ENCODE measurements around the gene AGTRAP.

Gene AGTRAP

DNA sequence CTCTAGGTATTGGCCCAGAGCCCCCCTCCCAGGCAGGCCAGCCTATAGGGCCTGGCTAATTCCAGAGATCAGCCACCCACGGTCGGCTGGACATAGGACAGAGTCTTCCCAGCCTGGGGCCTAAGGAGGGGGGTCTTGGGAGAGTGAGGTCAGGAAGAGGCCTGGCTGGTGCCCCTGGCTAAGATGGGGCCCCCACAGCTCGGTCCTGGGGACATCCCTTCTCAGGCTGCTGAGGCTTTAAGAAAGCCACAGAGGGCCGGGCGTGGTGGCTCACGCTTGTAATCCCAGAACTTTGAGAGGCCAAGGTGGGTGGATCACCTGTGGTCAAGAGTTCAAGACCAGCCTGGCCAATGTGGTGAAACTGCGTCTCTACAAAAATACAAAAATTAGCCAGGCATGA, 28.6 kb downstream of the AGTRAP start:
- DNase-seq: no peak

DNA sequence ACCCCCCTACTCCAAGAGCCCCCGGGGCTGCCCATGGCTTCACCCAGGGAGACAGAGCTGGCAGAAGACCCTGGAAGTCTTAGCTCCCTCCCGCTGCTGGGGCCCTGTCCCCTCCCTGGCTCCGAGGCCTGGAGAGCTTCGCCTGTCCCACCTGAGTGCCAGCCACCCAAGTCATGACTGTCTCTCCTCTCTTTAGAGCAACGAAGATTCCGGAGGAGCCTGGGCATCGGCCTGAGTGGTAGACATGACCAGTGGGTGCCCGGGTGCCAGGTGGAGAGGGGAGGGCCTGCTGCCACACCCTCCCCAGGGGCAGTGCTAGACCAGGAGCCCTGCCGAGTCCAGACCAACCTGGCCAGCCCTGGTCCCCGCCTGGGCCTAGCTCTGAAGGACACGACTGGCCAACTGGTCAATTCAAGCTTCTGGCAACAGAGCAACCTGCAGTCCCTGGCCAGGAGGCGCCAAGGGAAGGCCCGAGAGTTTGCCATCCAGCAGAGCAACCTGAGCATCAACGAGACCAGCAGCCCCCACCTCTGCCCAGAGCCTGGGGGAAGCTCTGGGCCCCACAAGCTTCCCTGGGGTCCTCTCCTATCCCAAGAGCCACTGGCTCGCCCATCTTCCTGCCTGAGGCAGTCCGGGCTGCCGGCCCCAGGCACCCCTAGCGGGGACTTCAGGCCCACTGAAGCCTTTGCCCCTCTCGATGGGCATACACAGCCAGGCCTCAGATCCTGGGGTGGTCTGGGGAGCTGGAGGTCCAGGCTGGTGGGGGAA, 29.9 kb downstream of the AGTRAP start:
- no peak for DNase-seq

DNA sequence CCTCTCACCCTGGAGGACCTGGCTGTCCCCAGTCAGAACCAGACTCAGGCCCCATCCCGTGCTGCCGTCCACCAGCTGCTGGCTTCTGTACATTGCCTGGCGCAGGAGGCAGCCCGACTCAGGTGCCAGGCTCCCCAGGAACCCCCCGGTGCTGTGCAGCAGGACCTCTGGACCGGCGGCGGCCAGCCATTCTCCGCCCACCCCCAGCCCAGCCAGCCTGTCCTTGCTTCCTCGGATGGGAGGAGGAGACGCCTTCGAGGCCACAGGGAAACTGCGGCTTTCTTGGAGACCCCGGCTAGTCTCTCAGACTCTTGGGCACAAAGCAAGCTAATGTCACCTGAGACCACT, 30.5 kb downstream of the AGTRAP start:
- no peak for DNase-seq

DNA sequence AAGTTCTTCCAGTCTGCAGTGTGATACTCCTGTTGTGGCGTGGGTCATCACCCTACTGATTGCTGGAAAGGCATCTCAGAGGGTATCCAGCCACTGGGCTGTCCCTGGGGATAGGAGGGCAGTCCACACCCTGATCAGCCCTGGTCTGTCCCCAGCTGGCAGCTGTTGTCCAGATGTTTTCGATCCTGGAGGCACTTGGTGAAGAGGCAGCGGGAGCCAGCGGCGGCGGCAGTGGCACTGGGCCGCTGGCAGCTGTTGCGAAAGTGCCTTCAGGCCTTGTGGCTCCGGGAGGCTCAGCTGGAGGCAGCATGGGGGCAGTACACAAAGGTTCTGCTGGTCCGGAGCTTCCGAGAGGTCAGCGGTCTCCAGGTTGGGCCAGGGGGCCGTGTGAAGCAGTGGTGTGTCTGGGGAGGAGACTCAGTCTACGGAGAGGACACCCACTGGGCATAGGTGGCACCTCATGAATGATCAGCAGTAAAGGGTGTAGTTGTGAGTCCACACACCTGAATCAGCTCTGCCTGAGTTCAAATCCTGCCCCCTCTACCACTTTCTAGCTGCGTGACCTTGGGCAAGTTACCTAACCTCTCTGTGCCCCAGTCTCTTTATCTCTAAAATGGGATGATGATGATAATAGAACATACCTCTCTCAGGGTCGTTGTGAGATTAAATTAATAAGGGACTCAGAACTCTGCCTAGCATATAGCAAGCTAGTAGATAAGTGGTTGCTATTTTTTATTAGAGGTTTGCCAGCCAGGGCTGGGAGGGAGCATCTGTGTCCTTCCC, 32.2 kb downstream of the AGTRAP start:
- DNase-seq: no peak

DNA sequence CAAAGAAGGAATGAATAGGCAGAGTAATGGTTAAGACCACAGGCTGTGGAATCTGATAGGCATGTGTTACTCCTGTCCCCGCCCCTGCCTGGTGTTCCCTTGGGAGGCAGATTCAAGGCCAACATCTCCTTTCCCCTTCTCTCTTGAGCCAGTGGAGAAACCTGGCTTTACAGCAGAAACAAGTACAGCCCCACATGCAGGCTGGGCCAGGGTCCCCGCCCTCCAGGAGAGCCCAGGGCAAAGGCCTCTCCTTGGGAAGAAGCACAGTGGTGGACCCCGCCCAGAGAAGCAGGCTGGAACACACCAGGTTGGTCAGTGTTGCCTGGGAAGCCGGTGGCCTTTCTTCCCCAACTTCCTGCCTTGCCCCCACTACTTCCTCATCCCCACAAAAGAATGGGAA, 32.9 kb downstream of the AGTRAP start:
- DNase-seq: no peak

DNA sequence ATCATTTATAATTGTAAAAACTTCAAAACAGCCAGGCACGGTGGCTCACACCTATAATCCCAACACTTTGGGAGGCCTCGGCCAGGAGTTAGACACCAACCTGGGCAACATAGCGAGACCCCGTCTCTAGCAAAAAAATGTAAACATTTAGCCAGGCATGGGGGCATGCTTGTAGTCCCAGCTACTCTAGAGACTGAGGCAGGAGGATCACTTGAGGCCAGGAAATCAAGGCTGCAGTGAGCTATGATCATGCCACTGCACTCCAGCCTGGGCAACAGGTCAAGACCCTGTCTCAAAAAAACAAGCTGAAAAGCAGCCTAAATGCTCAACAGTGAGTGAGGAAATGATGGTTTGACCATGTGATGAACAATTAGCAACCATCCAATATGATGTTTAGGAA, 33.3 kb downstream of the AGTRAP start:
- DNase-seq: no peak

DNA sequence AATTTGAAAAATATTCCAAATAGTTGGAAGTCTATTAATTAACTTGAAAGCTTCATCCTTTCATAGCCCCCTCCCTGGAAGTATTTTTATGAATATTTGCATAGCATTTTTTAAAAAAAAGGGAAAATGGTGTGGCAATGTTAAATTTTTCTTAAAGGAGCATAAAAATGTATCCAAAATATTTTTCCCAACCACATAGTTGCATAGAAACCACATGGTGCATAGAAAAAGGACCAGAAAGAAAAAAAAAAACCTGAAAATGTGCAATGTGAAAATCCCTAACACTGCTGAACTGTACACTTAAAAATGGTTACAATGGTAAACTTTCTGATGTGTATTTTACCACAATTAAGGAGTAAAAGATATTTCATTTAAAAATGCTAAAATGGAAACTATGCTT, 34.1 kb downstream of the AGTRAP start:
- DNase-seq: no peak

DNA sequence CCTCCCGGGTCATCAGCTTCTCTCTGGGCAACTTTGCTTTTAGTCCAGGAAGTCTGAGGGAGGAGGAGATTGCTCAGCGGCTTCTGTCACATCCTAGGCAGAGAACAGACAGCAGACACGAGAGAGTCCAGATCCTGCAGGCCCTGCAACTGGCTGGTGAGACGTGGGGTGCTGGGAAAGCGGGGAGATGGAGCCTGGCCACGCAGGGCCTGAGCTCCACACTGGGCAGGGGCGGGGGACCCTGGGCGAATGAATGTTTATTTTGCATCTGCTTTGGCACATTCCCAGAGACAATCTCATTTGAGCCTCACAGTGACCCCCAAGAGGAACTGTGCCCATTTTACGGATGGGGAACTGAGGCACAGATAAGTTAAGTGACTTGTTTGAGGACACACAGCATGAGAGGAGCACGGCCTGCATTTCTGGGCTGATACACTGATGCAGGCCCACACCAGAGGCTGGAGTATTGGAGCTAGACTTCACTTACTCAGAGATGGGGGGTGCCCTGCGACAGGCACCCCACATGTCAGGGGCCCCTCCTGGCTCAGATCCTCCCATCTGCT, 35.6 kb downstream of the AGTRAP start:
- DNase-seq: no peak

DNA sequence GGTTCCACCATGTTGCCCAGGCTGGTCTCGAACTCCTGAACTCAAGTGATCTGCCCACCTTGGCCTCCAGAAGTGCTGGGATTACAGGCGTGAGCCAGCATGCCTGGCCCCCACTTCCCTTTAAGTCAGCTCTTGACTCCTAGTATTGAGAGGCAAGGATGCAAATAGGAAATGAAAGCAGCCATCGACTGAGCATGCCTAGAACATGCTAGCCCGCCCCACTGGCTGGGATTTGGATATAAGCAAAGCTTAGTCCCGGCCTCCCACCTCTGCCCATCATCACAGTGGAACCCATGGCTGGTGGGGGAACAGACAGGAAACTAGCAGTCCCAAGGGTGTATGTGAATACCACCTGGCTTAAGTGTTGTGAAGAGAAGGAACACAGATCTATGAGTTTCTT, 36.5 kb downstream of the AGTRAP start:
- no peak for DNase-seq

DNA sequence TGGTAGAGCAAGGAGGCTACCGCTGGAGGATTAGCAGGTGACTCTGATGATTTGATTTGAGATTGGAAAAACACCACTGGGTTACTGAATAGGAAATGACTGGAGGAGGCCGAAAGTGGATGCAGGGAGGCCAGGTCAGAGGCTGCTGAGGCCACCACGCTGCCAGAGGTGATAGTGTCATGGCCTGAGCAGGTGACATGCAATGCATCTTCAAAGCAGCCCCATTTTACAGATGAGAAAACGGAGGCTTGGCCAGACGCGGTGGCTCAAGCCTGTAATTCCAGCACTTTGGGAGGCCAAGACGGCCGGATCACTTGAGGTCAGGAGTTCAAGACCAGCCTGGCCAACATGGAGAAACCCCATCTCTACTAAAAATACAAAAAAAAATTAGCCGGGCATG, 38.8 kb downstream of the AGTRAP start:
- no peak for DNase-seq

DNA sequence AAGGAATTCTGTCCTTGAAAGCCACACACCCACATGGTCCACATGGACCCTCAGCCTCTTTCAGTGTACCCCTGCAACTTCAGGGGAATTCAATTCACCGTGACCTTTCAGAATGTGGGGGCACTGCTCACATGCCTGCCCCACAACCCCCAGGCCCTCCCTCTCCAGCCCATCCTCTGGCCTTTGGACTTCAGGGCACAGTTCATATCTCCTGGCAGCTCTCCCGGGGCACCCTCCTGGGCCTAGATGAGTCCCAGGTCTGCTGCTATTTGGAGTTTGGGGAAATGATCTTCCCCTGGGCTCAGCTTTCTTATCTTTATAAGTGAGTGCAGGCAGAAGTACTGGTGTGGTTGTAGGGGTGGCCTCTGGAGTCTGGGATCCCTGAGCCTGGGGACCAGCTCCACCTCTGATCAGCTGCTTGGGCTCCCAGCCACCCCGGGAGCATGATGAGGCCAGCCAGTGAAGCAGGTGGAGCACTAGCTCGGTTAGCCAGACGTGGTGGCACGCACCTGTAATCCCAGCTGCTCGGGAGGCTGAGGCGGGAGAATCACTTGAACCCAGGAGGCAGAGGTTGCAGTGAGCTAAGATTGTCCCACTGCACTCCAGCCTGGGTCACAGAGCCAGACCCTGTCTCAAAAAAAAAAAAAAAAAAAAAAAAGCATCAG, 41.9 kb downstream of the AGTRAP start:
- peak; percentile 11 for DNase-seq

DNA sequence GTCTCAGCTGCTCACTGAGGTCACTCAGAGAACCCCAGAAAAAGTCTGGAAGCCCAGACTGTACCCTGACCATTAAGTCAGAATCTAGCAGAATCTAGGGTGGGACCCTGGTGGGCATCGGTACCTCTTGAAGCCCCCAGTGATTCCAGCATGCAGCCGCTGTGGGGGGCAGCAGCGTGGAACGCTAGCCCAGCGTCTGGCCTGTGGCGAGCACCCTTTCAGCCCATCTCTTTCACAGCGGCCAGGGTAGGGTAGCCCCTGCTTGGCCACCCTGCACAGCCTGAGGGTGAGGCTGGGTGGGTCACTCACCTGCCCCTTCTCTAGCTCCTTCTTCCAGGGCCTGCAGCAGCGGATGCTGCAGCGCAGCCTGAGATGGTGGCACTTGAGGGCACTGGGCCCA, 42.4 kb downstream of the AGTRAP start:
- no peak for DNase-seq

DNA sequence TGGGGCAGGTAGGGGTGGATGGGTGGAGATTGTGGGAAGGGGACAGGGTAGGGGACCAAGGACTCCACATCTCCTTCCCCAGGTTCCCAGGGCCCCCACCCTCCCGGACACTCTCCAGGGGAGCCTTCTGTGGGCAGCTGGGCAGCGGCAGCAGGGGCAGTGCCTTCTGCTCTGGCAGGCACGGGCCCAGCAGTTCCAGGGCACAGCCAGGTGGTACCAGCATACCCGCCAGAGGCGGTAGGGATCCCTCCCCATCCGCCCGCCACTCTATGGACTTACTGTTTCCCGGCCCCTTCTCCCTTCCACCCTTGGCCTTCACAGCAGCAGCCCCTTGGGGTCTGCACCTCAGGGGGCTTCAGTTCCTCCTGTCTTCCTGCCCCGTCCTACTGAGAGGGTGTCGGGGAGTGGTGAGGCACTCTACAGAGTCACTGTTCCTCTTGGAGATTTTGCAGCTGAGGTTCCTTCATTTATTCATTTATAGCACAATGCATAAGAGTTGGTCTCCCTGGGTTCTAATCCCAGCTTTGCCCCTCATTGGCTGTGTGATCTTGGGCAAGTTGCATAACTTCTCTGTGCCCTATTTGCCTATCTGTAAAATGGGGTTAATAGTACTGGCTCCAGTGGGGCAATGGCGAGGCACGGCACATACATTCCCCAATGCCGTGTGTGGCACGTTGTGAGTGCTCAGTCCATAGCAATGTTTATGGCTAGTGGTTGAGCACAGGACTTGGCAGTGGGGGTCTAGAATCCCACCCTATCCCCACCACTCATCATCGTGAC, 43.1 kb downstream of the AGTRAP start:
- no peak for DNase-seq

DNA sequence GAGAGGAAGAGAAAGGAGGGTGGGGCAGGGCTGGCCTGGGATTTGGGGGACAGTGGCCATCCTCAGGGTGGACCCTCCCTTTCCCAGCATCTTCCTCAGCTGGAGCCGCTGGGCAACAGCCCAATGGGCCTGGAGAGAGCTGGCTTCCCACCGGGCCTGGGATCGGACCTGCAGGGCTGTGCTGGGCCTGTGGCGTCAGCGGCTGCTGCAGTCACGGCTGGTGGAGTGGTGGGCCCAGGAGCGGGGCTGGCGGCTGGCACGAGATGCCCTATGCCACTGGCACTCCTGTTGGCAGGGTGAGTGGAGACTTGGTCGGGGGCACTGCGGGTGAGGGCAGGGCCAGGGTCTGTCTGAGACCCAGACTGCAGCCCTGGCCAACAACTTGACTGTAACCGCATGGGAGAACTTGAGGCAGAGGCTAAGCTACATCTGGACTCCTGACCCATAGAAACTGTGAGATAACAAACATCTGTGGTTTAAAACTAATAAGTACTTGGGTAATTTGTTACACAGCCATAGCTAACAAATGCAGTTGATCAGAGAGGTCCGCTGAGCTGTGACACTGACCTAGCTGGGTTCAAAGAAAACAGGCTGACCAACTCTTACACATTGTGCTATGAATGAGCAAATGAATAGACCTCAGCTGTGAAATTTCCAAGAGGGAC, 43.9 kb downstream of the AGTRAP start:
- no peak for DNase-seq

DNA sequence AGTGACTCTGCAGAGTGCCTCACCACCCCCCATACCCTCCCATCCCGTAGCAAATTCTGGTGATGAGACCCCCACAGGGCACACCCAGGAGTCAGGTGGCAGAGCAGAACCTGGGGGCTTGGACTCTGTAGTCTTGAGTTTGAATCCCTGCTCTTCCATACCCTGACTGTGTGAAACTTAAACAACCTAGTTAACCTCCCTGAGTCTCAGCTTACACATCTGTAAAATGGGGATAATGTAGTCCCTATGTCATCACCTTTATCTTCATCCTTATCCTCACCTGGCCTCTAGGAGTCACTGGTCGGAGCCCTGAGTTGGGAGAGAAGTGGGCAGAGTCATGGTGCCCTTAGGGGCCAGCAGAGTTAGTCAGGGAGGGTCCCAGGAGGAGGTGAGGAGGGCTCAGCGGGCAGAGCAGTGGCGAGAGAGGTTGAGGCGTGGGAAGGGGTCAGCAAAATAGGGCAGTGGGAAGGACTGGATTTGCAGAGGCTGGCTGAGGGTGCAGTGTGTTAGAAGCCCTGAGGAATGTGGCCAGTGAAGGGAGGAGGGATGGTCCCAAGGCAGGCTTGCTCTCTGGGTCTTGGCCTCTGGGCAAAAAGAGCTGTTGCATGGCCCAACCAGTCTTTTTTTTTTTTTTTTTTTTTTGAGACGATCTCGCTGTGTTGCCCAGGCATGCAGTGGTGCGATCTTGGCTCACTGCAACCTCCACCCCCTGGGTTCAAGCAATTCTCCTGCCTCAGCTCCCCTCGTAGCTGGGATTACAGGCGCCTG, 44.6 kb downstream of the AGTRAP start:
- DNase-seq: no peak

DNA sequence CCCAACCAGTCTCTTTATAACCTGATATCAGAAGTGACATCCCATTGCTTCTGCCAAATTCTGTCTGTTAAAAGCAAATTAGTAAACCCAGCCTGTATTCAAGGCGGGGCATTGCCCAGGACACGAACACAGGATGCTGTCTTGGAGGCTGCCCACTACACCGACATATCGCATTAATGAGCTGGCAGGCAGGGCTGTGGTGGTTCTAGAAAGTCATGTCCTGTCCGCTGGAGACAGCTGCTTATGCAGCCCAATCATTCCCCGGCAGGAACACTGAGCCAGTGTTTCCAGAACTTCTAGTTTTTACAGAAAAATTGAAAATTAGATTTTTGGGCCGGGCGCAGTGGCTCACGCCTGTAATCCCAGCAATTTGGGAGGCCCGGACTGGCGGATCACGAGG, 45.4 kb downstream of the AGTRAP start:
- no peak for DNase-seq

DNA sequence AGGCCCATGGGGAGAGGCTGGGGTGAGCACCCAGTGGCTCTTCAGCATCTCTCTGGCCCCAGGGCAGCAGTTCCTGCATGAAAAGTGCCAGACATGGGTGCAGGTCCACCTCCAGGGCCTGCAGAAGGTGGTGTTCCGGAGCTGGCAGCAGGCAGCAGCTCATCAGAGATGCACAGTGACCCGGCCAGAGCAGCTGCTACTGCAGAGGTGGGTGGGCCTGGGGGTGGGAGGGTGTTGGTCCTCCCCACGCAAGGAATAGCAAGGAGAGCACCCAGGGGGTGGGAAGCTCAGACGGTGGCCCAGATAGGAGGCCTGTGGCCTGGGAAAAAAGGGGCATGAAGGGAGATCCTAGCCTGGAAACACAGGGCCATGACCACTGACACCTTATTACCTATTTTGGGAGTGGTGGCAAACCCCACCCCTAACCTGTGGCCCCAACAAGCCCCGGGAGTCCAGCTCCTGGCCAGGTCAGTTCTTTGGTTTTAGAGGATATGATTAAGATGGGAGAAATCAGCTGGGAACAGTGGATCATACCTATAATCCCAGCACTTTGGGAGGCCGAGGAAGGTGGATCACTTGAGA, 46.3 kb downstream of the AGTRAP start:
- no peak for DNase-seq

DNA sequence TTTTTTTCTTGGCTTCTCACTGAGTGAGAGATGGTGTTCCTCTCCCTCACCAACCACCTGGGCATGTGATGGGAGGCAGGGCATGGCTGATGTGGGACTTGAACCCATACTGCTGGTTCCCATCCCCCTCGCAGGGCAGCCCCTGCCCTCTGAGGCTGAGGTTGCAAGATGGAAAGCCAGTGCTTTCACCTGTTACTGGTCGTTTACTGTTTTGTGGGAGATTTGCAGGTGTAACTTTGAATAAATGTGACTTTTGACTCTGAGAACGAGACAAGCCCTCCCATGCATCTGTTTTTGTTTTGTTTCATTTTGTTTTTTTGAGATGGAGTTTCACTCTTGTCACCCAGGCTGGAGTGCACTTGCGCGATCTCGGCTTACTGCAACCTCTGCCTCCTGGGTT, 47.6 kb downstream of the AGTRAP start:
- DNase-seq: no peak

DNA sequence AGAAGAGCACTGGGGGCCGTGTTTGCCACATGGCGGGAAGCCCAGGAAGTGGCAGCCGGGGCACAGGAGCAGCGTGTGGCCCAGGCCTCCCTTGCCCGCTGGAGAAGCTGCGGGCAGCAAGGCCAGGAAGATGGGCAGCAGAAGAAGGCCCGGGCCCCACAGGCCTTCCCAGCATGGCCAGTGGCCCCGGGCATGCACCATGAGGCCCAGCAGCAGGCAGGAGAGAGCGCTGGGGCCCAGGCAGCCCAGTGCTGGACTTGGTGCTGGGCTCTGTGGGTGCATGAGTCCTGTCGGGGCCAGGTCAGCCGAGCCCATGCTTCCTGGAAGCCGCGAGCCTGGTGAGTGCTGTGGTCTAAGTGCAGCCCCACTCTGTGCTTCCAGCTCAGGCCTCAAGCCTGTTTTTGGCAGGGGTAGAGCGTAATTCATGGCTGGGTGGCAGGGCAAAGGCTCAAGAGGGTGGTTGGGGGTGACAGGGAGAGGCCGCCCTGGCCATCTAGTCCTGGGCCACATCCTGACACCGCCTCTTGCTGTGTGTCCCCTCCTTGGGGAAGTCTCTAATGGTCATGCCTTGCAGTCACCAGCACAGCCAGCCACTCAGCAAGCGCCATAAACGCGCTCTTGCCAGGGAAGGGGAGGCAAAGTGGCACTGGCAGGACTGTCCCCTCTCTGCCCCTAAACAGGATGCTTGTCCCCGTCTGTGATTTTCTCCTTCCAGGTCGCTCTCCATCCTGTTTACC, 48.5 kb downstream of the AGTRAP start:
- no peak for DNase-seq

DNA sequence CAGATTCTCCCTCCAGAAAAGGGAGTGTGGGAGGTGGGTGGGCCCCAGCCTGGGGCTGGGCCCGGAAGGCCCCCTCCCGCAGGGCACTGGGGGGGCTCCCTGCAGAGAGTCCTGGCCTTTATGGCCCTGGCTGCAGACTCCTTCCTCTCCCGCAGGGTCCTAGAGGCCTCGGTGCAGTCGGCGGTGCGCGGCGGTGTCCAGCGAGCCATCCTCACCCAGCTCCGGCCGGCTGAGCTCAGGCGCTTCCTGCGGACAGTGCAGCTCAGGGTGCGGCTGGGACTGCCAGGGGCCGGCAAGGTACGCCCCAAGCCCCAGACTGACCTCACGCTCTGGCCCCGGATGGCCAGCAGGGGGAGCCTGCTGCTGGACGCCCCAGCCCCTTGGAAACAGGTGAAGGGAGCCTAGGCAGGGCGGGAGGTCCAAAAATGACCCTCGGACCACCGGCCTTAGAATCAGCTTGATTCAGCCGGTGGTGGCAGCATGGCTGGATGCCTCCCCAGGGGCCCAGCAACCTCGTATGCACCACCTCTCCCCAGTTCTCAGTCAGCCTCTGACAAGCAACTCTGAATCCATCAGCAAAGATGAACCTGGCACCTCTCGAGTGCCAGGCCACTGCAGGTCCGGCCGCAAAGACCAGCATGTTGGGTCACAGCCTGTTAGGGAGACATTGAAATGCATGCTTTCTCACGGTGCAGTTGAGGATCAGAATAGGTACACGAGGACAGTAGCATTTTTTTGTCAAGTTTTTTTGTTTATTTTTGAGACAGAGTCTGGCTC, 49.2 kb downstream of the AGTRAP start:
- peak; percentile 65 for DNase-seq
